ENCODE data around the gene IGFBP4.

Gene IGFBP4

DNA sequence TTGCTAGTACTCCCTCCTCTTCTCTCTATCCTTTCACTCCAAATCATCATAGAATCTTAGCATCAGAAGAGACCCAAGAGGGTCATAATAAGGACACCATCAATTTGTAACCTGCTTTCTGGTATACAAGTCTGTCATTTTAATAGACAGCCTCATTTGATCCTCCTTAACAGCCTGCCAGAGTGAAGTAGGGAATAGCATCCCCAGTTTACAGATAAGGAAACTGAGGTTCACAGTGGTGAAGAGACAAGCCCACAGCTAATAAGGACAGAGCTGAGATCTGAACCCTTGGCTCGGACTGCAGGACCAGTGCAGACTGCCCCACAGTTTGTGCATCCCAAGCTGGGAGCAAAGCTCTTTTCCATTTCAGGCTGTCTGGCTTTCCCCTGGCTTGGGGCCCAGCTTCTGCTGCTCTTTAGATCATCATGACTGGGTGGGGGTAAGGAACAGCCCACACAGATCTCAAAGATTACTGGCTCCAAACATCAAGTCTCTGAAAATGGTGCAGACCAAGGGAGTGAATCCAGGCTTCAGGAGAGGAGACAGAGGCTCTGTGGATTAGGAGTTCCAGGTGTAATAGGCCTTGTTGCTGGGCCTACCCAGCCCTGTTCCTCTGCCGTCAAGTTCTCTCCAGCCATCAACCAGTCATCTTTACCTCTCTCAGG, 10.3 kb upstream of the IGFBP4 start:
- no peak for DNase-seq

DNA sequence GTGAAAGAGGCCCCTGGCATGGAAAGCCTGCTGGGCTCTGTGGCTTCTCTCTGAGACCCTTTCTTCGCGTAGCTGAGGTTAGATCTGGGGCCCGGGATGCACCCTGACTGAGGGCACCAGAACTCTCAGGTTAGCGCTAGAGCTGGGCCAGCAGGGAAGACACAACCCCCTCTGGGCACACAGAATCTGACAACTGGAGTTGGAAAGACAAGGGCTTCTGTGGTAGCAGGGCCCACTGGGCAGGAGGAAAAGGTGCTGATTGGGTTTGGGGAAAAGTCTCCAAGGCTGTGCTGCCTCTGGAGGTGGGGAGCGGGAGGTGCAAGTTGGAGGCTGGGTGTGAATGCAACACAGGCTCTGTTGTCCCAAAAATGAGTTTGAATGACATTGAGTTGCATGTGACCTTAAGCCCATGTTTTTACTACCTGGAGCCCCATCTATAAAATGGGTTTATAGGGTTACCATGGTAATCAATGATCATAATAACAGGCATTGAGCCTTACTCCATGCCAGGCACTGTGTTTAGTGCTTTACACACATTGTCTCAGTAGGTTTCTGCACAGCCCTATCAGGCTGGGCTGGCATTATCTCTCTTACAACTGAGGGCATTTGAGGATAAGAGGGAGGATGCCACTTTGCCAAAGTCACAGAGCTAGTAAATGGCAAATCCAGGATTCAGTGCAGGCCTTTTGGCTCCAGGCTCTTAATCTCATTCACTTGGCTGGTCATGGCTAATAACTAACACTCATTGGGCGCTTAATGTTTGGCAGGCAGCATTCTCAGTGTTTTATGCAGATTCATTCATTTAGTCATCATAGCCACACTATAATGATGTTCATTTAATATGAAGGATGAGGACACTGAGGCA, 9.5 kb upstream of the IGFBP4 start:
- DNase-seq: no peak

DNA sequence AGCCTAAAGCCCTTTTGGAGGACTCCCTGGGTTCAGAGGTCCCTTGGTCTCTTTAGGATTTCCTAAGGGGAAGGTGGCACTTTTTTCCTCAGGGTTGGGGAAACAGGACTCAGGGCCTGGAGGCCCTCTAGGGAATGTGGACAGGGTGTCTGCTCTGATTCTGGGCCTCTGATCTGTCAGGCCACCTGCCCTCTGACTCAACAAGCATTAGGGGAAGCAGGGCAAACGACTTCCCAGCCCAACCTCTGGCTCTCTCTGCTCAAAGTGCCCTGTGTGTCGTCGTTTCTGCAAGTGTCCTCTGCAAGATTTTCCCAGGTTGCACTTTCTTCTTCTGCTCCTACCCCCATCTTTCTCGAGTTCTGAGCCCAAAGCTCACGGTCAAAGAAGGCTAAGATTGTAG, 6.6 kb upstream of the IGFBP4 start:
- DNase-seq: peak; percentile 74

DNA sequence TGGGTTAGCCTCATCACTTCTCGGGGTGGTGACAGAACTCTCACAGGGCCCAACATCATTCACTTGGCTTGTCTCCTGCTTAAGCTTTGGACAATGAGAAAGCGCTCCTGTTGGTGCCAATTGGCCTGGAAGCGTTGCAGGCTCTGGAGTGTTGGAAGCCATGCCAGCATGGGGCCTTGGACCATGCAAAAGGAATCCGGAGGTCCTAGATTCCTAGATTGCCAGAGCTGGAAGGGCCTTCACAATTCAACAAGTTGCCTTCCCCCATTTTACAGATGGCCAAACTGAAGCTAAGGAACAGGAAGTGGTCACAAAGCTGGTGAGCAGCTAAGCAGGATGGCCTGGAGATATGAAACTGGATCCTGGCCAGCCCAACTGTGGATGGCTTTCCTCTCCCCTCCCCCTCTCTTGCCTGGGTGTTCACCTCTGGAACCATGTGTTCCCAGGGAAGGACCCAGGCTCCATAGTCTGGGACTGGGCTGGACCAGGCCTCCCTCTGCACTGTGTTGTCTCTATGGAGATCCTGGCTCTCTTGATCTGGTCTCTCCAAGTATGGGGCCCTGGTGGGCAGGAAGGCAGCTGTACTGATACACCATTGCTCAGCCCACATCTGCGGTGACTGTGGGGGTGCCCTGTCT, 6.0 kb upstream of the IGFBP4 start:
- peak; percentile 89 for DNase-seq

DNA sequence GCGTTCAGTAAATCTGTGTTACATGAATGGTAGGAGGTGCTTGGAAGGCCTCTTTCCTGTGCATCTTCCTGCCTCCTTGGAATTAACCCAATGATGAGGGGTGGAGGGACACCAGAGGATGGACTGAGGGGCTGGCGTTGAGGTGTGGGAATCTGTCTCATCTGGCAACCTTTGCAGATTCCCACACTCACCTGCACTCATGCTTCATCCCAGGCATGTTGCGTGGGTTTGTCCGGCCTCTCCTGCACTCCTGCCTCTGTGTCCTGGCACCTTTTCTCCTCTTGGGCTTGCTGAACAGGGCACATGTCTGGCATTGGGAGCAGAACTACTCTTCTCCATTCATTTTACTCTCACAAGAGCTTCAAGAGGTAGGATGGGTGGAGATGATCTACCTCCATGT, 3.1 kb upstream of the IGFBP4 start:
- no peak for DNase-seq

DNA sequence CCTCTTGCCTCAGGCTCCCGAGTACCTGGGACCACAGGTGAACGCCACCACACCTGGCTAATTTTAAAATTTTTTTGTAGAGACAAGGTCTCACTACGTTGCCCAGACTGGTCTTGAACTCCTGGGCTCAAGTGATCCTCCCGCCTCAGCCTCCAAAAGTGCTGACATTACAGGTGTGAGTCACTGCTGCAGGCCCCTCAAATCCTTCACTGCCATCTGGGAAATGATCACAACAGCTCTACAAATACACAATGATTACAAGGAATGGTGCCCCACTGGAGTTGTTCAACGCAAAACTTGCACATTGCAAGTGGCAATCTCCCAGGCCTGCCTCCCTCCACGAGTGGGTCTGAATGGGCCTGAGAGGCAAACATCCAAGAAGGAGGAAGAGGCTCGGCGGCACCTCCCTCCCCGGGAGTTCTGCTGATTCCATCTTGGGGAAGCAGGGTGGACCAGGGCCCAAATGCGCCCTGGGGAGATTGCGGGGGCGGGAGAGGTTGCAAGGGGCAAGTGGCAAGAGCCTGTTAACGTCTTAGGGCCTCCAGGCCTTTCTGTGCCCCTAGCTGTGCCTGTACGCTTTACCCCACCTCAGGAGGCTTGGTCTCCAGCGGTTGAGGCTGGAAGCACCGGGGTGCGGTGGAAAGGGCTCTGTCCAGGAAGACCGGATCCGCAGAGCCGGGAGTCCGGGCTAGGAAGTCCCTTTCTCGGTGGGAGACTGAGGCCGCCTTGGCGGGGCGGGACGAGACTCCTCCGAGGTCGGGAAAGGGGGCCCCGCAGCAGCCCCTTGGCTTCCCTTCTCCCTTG, 656 bp upstream of the IGFBP4 start:
- DNase-seq: peak; percentile 33

DNA sequence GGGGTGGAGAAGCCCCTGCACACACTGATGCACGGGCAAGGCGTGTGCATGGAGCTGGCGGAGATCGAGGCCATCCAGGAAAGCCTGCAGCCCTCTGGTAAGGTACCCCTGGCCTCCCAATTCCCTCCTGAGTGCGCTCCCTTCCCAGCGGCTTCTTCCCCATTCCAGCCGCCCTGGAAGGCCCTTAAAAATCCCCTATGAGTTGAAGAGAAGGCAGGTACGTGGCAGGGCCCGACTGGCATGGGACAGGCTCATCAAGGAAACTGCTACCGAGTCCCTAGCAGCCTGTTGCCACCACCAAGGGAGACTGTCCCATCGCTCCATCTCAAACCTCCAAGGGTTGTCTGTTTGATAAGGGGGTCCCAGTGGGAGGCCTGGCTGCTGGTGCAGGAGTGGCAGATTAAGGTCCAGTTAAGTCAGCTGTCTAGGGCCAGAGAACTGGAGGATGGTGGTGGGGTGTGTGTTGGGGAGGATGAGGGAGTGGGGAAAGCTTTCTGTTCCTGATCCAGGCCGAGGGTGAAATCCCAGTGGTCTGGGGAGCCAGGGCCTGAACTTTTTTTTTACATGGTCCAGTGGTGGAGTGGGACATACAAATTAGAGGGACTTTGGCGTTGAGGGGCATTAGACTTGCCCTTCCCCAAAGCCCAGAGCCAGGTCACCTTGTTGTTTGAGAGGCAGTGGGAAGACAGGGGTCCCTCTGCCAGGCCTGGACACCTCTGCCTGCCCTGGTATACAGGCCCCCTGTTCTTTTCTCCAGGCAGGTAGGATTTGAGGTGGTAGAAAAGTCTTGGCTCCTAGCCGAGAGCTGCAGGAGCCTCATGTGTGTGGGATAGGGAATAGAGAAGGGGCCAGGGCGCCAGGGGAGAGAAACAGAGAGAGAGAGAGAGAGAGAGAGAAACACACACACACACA, 994 bp downstream of the IGFBP4 start:
- no peak for DNase-seq

DNA sequence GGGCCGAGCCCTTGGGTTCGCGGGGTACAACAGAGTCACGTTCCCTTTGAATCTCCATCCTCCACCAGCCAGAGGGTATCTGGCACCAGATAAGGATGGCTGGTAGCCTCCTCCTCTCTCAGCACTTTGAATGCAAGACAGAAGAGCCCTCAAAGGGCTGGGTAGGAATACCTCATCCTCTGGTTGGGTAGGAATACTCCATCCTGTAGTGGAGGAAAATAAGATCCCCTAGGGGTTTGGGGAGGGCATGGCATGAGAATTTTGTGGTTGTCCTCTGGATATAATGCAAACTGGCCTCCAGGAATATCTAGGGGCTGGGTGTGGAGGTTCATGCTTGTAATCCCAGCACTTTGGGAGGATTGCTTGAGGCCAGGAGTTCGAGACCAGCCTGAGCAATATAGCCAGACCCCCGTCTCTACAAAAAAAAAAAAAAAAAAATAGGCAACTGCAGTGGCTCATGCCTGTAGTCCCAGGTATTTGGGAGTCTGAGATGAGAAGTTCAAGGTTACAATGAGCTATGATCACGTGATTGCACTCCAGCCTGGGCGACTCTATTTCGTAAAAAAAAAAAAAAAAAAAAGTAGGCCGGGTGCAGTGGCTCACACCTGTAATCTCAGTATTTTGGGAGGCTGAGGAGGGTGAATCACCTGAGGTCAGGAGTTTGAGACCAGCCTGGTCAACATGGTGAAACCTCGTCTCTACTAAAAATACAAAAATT, 2.7 kb downstream of the IGFBP4 start:
- DNase-seq: no peak

DNA sequence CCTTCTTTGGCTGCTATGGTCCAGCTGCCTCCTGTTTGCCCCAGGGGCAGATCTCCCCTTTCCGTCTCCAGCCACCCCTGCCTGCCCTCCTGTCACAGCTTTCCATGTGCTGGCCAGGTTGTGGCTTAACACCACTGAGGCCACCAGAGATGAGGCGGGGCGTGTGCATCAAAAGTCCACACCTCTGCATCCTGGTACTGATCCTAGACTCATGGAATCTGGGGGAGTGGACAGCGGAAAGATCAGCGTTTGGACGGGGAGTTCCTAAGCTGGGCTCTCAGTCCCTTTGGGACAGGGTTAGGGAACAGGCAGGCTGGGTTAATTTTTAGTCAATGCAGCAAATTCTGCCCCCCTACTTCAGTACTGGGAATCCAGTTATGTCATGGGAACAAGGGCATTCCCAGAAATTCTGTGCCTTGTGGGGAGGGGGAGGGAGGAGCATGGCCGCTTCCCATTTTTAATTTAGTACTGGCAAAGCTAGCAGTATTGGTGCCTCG, 3.9 kb downstream of the IGFBP4 start:
- DNase-seq: no peak

DNA sequence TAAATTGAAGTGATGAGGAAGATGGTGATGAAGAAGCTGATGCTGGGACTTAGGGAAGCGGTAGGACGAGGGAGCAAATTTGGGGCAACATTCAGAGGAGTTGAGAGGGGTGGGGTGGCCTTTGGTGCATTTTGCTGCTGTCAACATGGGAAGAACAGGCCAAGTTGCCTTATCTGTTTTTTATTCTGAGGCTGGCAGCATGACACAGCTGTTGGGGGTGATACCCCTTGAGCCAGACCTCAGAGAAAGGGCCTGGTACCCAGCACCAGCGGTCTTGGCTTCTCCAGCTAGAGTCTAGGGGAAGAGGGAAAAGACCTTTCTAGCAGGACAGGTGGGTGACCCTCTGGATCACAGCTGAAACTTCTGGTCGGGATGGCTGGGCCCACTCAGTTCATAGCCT, 4.6 kb downstream of the IGFBP4 start:
- DNase-seq: no peak

DNA sequence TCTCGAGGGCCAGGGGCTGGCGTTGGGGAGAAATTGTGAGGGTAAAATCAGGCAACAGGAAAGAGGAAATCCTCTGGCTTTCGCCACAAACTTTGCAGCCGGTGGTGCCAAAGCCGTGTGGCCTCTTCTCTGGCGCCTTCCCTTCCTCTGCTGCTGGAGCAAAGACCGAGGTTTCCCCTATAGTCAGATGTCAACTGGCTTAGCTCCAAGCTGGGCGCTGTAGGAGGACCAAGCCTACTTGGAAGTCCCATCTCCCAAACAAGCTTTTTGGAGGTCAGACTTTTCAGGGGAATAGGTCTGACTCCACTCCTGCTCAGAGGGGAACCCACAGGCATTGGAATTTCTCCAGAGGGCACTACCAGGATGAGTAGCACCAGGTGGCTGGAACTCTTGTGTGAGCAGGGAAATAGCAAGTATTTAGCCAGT, 5.0 kb downstream of the IGFBP4 start:
- peak; percentile 76 for DNase-seq

DNA sequence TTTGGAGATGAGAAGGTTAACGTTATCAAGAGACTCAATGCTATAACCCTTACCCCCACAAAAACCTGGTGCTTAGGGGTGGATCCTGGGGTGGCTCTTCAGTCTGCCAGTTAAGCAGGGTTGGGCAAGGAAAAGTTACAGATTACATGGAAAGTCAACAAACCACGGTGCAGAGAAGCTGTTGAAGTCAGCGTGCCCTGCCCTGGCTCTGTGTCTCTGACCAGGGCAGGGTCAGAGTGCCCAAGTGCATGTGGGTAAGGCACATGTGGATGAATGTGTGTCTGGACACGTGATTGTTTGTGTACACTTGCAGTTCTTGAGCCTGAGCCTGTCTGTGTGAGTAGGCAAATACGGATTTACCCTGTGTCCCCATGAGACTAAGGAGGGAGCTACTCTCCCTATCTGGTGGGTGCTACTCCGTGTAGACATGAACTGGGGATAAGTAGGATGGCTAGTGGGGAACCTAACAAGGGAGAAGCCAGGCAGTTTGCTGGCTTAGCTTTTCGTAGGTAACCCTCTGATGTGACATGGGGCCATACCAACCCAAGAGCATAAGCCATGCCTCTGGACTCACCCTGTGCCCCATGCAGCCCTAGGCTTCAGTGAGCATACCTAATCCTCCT, 5.5 kb downstream of the IGFBP4 start:
- peak; percentile 5 for DNase-seq

DNA sequence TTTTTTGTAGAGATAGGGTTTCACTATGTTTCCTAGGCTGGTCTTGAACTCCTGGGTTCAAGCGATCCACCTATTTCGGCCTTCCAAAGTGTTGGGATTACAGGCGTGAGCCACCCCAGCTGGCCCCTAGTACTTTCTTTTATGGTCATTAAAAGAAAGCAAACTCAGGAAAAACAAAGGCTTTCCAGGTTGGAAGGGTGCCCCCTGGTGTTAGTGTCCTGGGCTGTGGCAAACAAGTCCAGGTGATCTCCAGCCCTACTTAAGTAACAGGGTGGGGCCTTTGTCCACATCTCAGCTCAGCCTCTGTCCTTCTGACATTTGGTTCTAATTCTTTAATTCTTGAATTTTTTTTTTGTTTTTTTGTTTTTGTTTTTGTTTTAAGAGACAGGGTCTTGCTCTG, 6.9 kb downstream of the IGFBP4 start:
- peak; percentile 12 for DNase-seq

DNA sequence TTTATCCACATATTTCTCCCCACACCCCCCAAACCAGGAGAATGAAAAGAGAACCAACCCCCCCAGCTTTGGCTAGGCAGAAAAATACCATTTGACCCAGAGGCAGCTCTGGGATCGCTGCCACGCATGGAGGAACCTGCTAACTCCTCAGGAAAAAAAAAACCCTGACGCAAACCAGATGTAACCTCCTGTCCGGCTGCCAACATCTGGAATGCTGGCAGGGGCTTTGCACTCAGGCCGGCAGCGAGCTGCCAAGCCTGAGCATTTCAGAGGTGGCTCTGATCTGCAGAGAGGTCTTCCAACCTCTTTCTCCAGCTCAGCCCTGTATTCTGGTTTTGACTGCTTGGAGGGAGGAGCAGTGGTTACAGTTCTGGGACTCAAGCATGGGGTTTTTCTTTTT, 8.2 kb downstream of the IGFBP4 start:
- no peak for DNase-seq

DNA sequence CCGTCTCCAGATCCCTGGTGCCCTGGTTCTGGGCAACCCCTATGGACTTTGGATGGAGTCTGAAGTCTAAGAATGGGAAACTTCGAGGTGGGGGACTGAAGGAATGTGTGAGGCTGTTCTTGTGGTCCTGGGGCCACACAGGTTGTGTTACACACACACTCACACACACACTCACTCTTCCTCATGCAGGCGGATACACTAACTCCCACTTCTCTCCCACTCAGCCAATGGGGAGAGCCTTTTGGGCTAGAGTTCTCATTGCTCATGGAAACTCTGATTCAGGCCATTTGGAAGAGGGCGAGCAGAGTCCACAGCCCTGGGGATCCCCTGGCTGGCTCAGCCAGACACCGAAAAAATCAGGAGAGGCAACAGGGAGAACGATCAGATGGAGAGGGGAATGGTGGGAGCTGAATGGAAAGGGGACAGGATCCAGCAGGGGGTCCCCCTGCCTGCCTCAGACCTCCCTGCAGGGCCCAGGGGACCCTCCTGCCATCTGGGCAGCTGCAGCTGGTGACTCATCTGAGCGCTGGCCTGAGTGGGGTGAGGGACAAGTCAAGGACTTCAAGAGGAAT, 9.1 kb downstream of the IGFBP4 start:
- no peak for DNase-seq

DNA sequence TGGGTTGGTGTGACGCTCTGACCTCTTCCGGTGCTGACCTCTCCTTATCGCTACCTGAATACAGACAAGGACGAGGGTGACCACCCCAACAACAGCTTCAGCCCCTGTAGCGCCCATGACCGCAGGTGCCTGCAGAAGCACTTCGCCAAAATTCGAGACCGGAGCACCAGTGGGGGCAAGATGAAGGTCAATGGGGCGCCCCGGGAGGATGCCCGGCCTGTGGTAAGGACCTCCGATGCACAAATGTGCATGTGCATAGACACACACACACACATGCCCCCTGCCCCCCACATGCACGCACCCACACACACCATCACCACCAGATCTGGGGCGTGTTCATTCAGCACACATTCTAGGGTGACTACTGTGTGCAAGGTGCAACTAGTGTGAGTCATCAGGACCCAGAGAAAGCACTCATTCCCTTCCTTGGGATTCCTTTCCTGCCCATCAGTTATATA, 9.7 kb downstream of the IGFBP4 start:
- no peak for DNase-seq

DNA sequence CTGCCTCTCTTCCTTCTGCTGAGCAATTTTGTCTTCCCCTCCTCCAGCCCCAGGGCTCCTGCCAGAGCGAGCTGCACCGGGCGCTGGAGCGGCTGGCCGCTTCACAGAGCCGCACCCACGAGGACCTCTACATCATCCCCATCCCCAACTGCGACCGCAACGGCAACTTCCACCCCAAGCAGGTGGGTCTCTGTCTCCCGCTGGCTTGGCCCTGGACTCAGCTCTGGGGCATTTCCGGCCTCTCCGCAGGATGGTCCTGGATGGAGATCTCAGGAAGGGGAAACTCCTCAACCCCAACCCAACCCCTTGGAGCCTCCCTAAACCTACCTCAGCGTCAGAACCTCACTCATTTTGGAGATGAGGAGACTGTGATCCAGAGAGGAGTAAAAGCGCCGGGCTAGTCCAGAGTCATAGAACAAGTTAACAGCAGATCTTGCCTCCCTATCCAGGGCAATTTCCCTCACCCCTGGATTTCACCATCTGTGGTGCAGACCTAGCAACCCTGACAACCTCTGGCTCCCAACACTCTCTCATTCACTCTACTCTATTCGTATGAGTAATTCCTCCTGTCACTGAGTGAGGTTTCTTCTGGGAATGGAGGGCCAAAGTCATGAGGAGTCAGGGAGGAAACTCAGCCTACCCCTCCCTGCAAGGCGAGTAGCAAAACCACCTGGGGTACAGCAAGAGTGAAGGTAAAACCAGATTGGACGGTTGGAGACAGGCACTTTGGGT, 10.8 kb downstream of the IGFBP4 start:
- no peak for DNase-seq

DNA sequence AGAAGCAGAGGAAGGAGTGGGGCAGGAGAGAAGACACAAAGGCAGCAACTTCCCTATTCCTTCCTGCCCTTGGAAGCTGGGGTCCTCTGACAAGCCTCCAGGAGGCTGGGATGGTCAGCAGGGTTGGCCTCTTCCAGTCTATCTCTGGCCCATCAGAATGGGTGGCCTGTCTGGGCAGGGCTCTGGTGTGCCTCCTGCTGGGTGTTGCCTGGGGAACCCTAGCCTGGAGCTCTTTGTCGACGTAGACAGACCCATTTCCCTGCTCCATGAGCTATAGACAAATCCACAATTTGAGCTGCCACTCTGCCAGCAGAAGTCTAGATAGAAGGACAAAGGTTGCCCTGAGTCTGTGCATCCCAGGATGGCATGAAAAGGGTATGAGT, 11.4 kb downstream of the IGFBP4 start:
- DNase-seq: no peak

DNA sequence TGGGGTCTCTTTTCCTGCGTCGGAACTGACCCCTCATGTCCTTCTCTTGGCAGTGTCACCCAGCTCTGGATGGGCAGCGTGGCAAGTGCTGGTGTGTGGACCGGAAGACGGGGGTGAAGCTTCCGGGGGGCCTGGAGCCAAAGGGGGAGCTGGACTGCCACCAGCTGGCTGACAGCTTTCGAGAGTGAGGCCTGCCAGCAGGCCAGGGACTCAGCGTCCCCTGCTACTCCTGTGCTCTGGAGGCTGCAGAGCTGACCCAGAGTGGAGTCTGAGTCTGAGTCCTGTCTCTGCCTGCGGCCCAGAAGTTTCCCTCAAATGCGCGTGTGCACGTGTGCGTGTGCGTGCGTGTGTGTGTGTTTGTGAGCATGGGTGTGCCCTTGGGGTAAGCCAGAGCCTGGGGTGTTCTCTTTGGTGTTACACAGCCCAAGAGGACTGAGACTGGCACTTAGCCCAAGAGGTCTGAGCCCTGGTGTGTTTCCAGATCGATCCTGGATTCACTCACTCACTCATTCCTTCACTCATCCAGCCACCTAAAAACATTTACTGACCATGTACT, 13.2 kb downstream of the IGFBP4 start:
- DNase-seq: no peak

Measured in MV-4-11 (cell line).